GM12878 (cell line): ENCODE data around the gene MEGF6. TPM values are rescaled to one million over a fixed set of nuclear protein-coding genes. Genes with fewer than 3 reads are reported as not detected.

Experiments
- ATAC-seq: fragments of 200-7000 bp; cut with Tn5 transposase; 3 replicates; pipeline ENCODE4 v1.9.1; 2020; ENCODE audit warnings: mild to moderate bottlenecking, moderate library complexity
- BruUV-seq: library from RNA; stranded (reverse); fragments of 400-500 nt; replicated peaks from 2 replicates; lab custom pipeline; 2021; lab: Mats Ljungman, UMichigan
- CTCF ChIA-PET: fragments of 300-600 bp; sonication (Branson Sonifier 250); formaldehyde crosslinking; extraction: SDS; loops from one replicate; lab custom pipeline; 2021; ENCODE audit warnings: inconsistent platforms; lab: Yijun Ruan, JAX
- POLR2A ChIA-PET: fragments of 350-600 bp; formaldehyde crosslinking; extraction: SDS; loops from one replicate; lab custom pipeline; 2021; ENCODE audit warnings: inconsistent platforms; lab: Charles Lee
- RAD21 ChIA-PET: fragments of 300-600 bp; sonication (Branson Sonifier 250); formaldehyde crosslinking; loops from one replicate; lab custom pipeline; 2023; ENCODE audit warnings: antibody characterized with exemption; ENCODE audit not compliant: unreplicated experiment; lab: Charles Lee
- SMC1A ChIA-PET: fragments of 300-600 bp; sonication (Branson Sonifier 250); formaldehyde crosslinking; loops from one replicate; lab custom pipeline; 2023; ENCODE audit not compliant: unreplicated experiment, uncharacterized antibody; lab: Charles Lee
- DNase-seq: peaks from one replicate; pipeline ENCODE4 v3.0.0-alpha.2; 2011; ENCODE audit warnings: low read depth, low spot score
- FAIRE-seq: peaks from 3 replicates; lab custom pipeline; 2011; peaks lifted over from hg19 to GRCh38; lab: Jason Lieb, UNC
- H2AFZ ChIP-seq: 2 replicates; pipeline ENCODE4 v1.6.0; 2011; ENCODE audit warnings: low read depth, low read length, control low read depth; ENCODE audit not compliant: control insufficient read depth
- H3K27ac ChIP-seq: 2 replicates; pipeline ENCODE4 v1.5.1; 2011; ENCODE audit warnings: control low read depth; ENCODE audit not compliant: control insufficient read depth, insufficient read depth
- H3K27me3 ChIP-seq, 2 experiments: replicated peaks in 1 of 2; 2 replicates each; pipeline versions ENCODE4 v1.6.0 to v1.6.1; 2011; ENCODE audit warnings: low read length in 1 of 2; ENCODE audit not compliant: control insufficient read depth in 2 of 2, insufficient read depth in 2 of 2
- H3K36me3 ChIP-seq, 2 experiments: 2 replicates each; pipeline ENCODE4 v1.5.1; 2011; ENCODE audit warnings: low read length in 1 of 2; ENCODE audit not compliant: control insufficient read depth in 2 of 2, insufficient read depth in 2 of 2
- H3K4me1 ChIP-seq: 2 replicates; pipeline ENCODE4 v1.6.1; 2011; ENCODE audit warnings: mild to moderate bottlenecking, low read length, moderate library complexity, mixed read lengths; ENCODE audit not compliant: control insufficient read depth, insufficient read depth
- H3K4me2 ChIP-seq: 2 replicates; pipeline ENCODE4 v1.6.0; 2011; ENCODE audit warnings: control low read depth; ENCODE audit not compliant: control insufficient read depth, insufficient read depth
- H3K4me3 ChIP-seq: fragments of 200-600 bp; sonication (generic); 2 replicates; pipeline ENCODE4 v1.5.1; 2016
- H3K79me2 ChIP-seq: 2 replicates; pipeline ENCODE4 v1.6.0; 2011; ENCODE audit warnings: low read length; ENCODE audit not compliant: control insufficient read depth, insufficient read depth
- H3K9ac ChIP-seq: 2 replicates; pipeline ENCODE4 v1.8.0; 2011; ENCODE audit warnings: low read length, control low read depth, mixed read lengths; ENCODE audit not compliant: control insufficient read depth, insufficient read depth
- H3K9me3 ChIP-seq: replicated peaks from 3 replicates; pipeline ENCODE4 v1.5.1; 2011; ENCODE audit warnings: mild to moderate bottlenecking, low read length; ENCODE audit not compliant: control insufficient read depth, insufficient read depth
- H4K20me1 ChIP-seq: 2 replicates; pipeline ENCODE4 v1.6.0; 2011; ENCODE audit not compliant: control insufficient read depth, insufficient read depth
- CHD1 ChIP-seq: IDR thresholded peaks from 2 replicates; pipeline ENCODE4 v1.6.1; 2012; ENCODE audit warnings: low read depth, low read length, improper control_type of control experiment
- GABPA ChIP-seq: IDR thresholded peaks from 2 replicates; pipeline ENCODE4 v1.6.1; 2014; ENCODE audit warnings: antibody characterized with exemption, low read depth, mild to moderate bottlenecking, inconsistent platforms
- SMARCA5 ChIP-seq: fragments of 450-650 bp; IDR thresholded peaks from 2 replicates; pipeline ENCODE4 v1.6.1; 2017; ENCODE audit warnings: mild to moderate bottlenecking
- SP1 ChIP-seq: IDR thresholded peaks from one replicate; pipeline ENCODE4 v1.6.1; 2011; ENCODE audit warnings: low read depth, low read length
- TBL1XR1 ChIP-seq: IDR thresholded peaks from 2 replicates; pipeline ENCODE4 v1.6.1; 2012; ENCODE audit warnings: low read depth, low read length, improper control_type of control experiment
- ZNF217 ChIP-seq: fragments of 450-650 bp; IDR thresholded peaks from 2 replicates; pipeline ENCODE4 v1.6.1; 2017; ENCODE audit warnings: antibody characterized with exemption, mild to moderate bottlenecking
- WGBS: methylation state at CpG from one replicate; pipeline ENCODE4 v1.1.6; 2016; ENCODE audit warnings: low lambda C conversion rate; ENCODE audit not compliant: insufficient replicate concordance, insufficient coverage; ENCODE audit errors: missing lambda C conversion rate; 5-methylcytosine and 5-hydroxymethylcytosine counted together
- in situ Hi-C: fragments of 300-500 bp; cut with MboI; formaldehyde crosslinking; loops from 9 replicates; pipeline ENCODE4 v1.14.3; 2018; ENCODE audit warnings: mixed read lengths
- intact Hi-C: fragments of 100-400 bp; cut with micrococcal nuclease; formaldehyde crosslinking; loops from one replicate; pipeline ENCODE4 v1.14.2; 2022; ENCODE audit not compliant: unreplicated experiment
- polyA plus RNA-seq, 11 experiments: library from polyadenylated mRNA; depleted of rRNA in 4 of 11; unstranded in 6 of 11; stranded (reverse) in 5 of 11; fragments of >200 nt; fragmentation: Nextera tagmentation in 4 of 11; fragmentation: Illumina TruSeq in 1 of 11; extraction: Ambion mirVana in 4 of 11; extraction: Trizol in 1 of 11; gene quantifications; 1 replicate in 1 of 11; 2 replicates in 10 of 11; pipeline versions ENCODE4 v1.2.1 to v1.2.3, GENCODE V29; 2011 to 2016; ENCODE audit warnings: inconsistent platforms in 2 of 11, missing spikeins in 2 of 11, low read depth in 1 of 11
- total RNA-seq, 4 experiments: library from RNA; depleted of rRNA in 3 of 4; stranded (reverse); fragments of >200 nt in 3 of 4; fragmentation: Illumina TruSeq in 1 of 4; extraction: Trizol in 1 of 4; gene quantifications; 2 replicates each; pipeline versions ENCODE4 v1.2.1 to v1.2.3, GENCODE V29; 2013 to 2021

Gene MEGF6
- total and polyA plus RNA-seq, 10 of the 15 experiments (the other 5 are each of a cell fraction or from before 2014, with no cell fraction given): 0.03 to 0.41 TPM; not detected in 8

- no peak overlapping the region for H3K9ac ChIP-seq
- ChIA-PET RAD21 (no interaction called here), SMC1A (no interaction called here), CTCF (interaction anchor here (0.8 kb wide), 1 partner anchor 88 kb away, joined by 4 read pairs; no protein-coding TSS in a partner anchor), POLR2A (no interaction called here)
- FAIRE-seq: no peak
- no peak for TF ChIP-seq SP1
- TF ChIP-seq TBL1XR1: no peak
- no peak for TF ChIP-seq SMARCA5
- ATAC-seq: no peak
- no peaks in the 10 kb centered on the region for H3K4me1 ChIP-seq
- no peak overlapping the region for H3K4me2 ChIP-seq
- no peaks in the 10 kb centered on the region for H4K20me1 ChIP-seq
- no peaks in the 10 kb centered on the region for H3K79me2 ChIP-seq
- H3K27me3 ChIP-seq: no peaks in the 10 kb centered on the region
- in situ Hi-C loops: no loop called here
- no TSS peak for BruUV-seq
- no peaks in the 10 kb centered on the region for H3K9me3 ChIP-seq
- H3K27ac ChIP-seq: no peak overlapping the region
- over 99% methylated on average over 11 of the region's 11 CpGs for WGBS
- peaks cover 14 to 17% of the 10 kb centered on the region in 2 experiments for H3K36me3 ChIP-seq
- no peak for DNase-seq
- intact Hi-C loops: no loop called here
- no peak overlapping the region for H2AFZ ChIP-seq
- no peak overlapping the region for H3K4me3 ChIP-seq
These were observed 25.2 kb upstream of the MEGF6 start for GRCh38 chr1:3636531-3636930.

GRCh38 chr1:3636080-3636479, 24.8 kb upstream of the MEGF6 start:
- Histone ChIP-seq H2AFZ (no peak overlapping the region), H3K27me3 (no peaks in the 10 kb centered on the region), H3K36me3 (peaks cover 14 to 19% of the 10 kb centered on the region in 2 experiments), H3K4me3 (no peak overlapping the region), H3K9me3 (no peaks in the 10 kb centered on the region), H3K4me2 (no peak overlapping the region), H4K20me1 (no peaks in the 10 kb centered on the region), H3K9ac (no peak overlapping the region), H3K4me1 (no peaks in the 10 kb centered on the region), H3K27ac (no peak overlapping the region), H3K79me2 (no peaks in the 10 kb centered on the region)
- SMC1A ChIA-PET: no interaction called here
- DNase-seq (no peak), ATAC-seq (no peak), FAIRE-seq (no peak)
- in situ Hi-C loops: no loop called here
- intact Hi-C loops: no loop called here
- WGBS: 98% methylated on average over 13 of the region's 14 CpGs
- TF ChIP-seq GABPA (no peak), CHD1 (no peak), ZNF217 (no peak)
- no TSS peak for BruUV-seq
- POLR2A ChIA-PET: interaction anchor here (1.3 kb wide), 1 partner anchor 12 kb away, joined by 5 read pairs; no protein-coding TSS in a partner anchor
- RAD21 ChIA-PET: no interaction called here
- CTCF ChIA-PET: interaction anchor here (0.8 to 1.4 kb wide), 2 partner anchors 16 to 88 kb away, joined by 3 to 4 read pairs; no protein-coding TSS in a partner anchor
